CD4-positive, alpha-beta T cell treated with Interleukin-4 for 1 hour (primary cell): ENCODE data around the gene RFC5.
"Not testable (repeated sequence)": the region's sequence is repeated elsewhere in the genome, so short reads cannot be mapped to it uniquely, and the experiment has no call there.

Source experiments
- DNase-seq, 2 donors: peaks; one replicate each; pipeline ENCODE4 v3.0.0-alpha.2; 2020 to 2022

RFC5 gene

DNA sequence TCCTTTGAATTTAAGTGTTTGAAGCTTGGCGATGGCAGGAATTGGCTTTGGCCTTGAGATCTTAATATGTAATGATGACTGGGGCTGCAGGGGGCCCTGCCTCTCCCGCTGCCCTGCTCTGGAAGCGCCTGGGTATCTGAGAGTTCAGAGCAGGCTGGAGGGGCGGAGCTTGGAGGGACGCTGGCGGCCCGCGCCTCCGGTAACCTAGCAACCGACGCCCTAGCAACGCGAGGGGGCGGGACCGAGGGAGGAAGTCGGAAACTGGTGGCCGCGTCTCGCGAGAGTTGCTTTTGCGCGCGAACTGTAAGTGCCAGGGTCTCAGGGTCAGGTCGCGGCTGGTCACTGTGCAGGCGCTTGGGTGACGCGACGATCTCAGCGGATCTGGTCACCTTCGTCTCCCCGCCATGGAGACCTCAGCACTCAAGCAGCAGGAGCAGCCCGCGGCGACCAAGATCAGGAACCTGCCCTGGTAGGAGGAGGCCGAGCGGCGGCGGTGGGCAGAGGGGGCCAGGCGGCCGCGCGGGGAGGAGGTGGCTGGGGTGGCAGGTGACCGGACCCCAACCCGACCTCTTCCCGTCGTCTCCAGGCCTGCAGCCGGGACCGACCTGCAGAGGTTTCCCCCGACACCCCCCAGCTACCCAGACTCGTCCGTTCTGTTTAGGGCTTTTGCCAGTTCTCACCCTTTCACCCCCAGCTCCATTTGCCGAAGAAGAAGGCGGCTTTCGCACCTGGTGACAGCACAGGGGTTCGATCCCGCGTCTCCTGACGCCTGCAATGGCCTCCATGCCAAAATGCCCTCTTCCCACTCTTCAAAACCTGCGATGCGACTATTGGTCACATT is at the start of gene RFC5:
Gene RFC5 (plus strand): TSS at position 280 of the 841 bp plus-strand sequence. CDS start 125 bp downstream, at position 405.
- peak; percentile 97 for DNase-seq

DNA sequence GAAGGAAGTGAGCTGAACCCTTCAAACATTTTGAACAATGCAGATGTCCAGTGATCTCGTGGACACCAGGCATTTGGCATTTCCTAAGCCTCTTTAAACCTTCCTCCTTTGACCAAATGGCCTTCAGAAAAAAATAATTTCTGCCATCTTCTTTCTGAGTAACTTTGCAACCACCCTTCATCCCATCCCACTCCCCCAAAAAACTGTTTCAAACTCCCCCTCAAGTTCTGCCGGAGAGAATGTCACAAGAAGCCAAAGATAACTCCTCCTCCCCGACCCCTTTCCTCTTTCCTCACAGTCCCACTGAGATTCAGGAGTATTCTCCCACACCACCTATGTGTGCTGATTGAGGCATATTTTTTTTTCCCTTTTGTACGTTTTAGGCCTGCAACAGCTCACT is 49.5 kb upstream of the RFC5 start:
- DNase-seq: no peak

GRCh38 chr12:117967512-117967911 is 49.0 kb upstream of the RFC5 start:
- no peak for DNase-seq

GRCh38 chr12:117968151-117968789 is 48.2 kb upstream of the RFC5 start:
- DNase-seq: no peak

DNA sequence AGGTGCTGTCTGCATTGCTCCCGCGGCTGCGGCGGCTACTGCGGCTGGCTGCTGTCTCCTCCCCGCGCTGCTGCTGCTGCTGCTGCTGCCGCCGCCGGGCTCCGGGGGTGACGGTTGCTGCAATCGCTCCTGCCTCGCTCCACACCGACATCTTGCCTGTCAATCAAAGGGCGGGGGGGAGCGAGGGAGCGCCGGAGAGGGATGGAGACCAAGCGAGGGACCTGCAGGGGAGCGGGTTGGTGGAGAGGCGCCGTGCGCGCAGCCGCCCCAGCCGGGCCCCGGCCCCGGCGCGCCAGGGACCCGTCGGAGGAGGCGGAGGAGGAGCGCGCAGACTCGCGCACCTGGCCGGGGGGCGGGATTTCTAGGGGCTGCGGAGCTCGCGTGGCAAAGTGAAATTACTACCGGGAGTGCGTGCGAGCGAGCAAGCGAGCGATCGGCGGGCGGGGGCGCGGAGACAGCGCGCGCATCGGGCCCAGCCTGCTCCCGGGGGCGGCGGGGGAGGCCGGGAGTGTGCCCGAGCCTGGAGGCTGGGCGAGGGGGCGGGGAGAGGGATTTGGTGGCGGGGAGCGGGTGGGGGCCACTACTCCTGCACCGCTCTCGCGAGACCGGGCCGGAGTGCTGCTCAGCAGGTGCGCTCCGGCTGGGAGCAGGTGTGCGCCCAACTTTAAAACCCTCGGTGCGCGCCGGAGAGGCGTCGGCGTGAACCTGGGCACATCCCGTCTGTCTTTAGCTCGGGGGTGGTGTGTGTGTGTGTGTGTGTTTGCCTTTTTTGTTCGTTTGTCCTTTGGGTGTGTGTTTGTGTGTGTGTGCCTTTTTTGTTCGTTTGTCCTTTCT is 47.5 kb upstream of the RFC5 start, which contains the start of gene KSR2:
Gene KSR2 (minus strand): TSS at position 165 of the 834 bp plus-strand sequence. CDS start 735 bp downstream, outside the sequence.
- DNase-seq: peak; percentile 23 to 49

DNA sequence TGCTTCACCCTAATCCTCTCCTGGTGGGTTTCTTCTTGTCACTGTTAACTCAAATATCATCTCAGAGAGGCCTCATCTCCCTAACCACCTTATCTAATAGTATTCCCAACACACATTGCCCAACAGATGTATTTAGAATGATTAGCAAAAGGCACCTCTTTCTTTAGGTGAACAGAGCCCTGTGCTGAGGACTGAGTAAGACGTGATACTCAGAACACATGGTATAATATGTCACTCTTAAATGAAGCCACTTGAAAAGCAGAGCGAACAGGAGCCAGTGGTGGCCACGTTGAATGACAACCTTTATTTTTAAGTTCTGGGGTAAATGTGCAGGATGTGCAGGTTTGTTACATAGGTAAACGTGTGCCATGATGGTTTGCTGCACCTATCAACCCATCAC is 46.2 kb upstream of the RFC5 start:
- no peak for DNase-seq

DNA sequence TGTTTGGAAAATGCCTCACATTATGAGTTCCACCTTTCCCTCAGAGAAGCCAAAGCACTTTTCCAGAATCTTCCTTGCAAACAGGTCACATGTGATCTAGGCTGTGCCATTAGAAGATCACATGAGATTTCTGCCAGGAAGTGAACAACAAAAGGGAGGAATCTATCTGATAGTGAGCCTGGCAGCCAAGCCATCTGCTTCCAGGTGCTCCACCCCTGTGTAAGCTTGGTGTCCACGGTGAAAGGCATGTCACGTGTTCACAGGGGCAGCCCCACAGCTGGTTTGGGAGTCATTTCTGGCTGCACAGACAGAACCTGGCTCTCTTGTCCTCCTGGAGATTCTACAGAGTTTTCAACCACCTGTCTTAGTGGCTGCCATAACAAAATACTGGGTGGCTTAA is 44.2 kb upstream of the RFC5 start:
- DNase-seq: no peak

DNA sequence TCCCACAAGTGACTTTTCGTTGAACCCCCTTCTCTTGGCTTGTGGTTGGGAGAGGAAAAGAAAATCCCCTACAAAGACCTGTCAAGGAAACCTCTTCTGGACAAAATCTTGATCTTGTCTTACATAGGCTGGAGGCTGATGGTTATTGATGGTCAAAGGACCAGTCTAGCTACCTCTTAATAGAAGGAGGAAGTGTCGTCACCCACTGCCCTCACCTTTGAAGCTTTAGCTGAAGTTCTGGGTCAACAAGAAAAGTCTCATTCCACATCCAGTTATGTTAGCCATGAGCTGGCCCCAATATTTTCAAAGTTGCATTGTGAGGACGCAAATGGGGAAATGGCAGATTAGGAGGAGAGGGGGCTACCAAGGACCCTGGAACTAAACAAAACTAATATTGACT is 41.5 kb upstream of the RFC5 start:
- no peak for DNase-seq

GRCh38 chr12:117977373-117977772 is 39.1 kb upstream of the RFC5 start:
- DNase-seq: no peak

DNA sequence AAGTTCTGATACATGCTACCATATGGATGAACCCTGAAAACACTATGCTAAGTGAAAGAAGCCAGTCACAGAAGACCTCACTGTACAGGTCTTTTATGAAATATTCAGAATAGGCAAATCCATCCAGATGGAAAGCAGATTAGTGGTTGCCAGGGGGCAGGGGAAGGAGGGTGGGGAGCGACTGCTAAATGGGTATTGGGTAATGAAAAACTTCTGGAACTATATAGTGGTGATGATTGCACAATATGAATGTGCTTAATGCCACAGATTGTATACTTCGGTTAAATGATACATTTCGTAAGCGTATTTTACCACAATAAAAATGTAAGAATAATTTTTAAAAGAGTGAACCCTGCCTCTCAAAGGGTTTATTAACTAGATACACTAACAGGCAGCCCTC is 35.9 kb upstream of the RFC5 start:
- no peak for DNase-seq

- DNase-seq: no peak
Observed at GRCh38 chr12:117981267-117981666, 35.2 kb upstream of the RFC5 start.

DNA sequence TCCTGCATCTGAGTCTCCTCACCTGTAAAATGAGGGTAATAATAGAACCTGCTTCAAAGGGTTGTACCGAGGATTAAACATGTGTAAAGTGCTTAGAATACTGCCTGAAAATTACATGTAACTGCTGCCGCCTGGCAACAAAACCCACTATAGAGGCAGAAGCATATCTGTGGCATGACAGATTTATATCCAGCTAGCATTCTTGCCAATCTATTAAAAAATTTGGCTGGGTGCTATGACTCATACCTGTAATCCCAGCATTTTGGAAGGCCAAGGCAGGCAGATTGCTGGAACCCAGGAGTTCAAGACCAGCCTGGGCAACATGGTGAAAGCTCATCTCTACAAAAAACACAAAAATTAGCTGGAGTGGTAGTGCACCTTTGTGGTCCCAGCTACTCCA is 31.3 kb upstream of the RFC5 start:
- no peak for DNase-seq

GRCh38 chr12:117986705-117987469 is 29.6 kb upstream of the RFC5 start:
- DNase-seq: no peak

- DNase-seq: no peak
Observed at GRCh38 chr12:117994551-117995438, 21.7 kb upstream of the RFC5 start.

GRCh38 chr12:117998719-117999118 is 17.8 kb upstream of the RFC5 start:
- DNase-seq: no peak

DNA sequence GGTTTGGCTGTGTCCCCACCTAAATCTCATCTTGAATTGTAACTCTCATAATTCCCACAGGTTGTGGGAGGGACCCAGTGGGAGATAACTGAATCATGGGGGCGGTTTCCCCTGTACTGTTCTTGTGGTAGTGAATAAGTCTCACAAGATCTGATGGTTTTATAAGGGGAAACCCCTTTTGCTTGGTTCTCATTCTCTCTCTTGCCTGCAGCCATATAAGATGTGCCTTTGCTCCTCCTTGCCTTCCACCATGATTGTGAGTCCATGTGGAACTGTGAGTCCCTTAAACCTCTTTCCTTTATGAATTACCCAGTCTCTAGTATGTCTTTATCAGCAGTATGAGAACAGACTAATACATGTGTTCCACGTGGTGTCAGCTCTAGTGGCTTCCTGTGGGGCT is 16.7 kb upstream of the RFC5 start:
- not testable (repeated sequence) for DNase-seq

GRCh38 chr12:118010903-118011302 is 5.6 kb upstream of the RFC5 start:
- no peak for DNase-seq

- no peak for DNase-seq
Observed at GRCh38 chr12:118011377-118011776, 5.1 kb upstream of the RFC5 start.

DNA sequence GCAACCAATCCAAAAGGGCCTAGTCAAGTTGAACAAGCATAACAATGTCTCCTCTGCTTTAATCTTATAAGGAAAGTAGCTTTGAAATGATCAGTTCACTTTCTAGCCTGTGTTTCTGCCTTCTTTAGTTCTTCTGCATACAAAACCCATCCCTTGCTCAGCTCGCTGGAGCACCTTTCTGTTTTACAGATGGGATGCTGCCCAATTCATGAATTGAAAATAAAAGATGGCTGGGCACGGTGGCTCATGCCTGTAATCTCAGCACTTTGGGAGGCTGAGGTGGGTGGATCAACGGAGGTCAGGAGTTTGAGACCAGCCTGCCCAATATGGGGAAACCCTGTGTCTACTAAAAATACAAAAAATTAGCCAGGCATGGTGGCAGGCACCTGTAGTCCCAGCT is 4.5 kb upstream of the RFC5 start:
- DNase-seq: no peak

DNA sequence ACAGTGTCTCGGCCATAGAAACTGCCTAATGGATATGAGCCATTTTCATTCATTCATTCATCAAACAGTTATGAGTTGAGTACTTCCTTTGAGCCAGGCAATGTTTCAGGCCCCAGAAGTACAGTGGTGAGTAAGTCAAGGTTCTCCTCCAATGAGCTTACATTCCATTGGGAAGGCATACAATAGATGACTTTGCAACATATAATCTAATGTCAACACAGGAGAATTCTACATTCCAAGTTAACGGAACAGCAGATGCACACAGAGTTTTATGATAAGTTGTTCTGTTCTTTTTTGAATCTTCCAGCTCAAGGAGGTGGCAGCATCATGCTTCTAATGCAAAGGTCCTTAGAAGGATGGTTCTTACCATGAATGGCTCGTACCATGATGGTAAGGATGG is 3.2 kb upstream of the RFC5 start:
- DNase-seq: no peak

GRCh38 chr12:118015306-118015705 is 1.2 kb upstream of the RFC5 start:
- DNase-seq: no peak

DNA sequence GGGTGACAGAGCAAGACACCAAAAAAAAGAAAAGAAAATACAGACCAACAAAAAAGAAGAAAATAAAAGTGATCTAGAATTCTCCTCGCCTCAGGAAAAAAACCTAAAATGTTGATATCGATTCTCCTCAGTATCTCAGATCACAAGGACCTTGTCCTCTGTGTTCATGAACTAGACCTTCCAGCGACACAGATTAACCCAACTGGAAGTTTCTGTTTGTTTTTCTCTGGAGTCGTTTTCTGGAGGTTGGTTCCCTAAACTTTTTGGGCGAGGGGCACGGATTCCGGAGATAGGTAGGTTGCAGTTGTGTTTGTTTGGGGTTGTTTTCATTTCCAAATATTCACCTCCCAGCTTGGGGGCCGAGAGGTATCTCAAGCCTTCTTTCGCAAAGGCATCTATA is 559 bp upstream of the RFC5 start:
- DNase-seq: no peak
